ENCODE data around the gene B3GALT5. TPM values are rescaled to one million over a fixed set of nuclear protein-coding genes. Genes with fewer than 3 reads are reported as not detected.

The B3GALT5 gene
- total RNA-seq, 6 experiments from 2014 or later = 0.36 to 0.84 (median 0.68) TPM

DNA sequence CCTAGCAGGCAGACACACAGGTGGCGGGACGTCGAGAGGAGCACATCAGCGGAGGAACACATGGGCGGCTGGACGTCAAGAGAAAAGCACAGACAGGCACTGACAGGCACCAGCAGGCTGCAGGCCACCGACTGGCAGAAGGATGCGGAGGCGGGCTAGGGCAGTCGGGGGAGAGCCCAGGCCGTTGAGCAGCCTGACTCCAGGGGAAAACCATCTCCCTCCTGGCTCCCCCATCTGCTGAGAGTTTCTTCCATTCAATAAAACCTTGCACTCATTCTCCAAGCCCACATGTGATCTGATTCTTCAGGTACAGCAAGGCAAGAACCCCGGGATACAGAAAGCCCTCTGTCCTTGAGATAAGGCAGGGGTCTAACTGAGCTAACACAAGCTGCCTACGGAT lies 25.5 kb downstream of the B3GALT5 start:
- Mint-ChIP-seq H3K27me3 (ENCODE audit: insufficient read depth) (peaks cover 16% of the 10 kb centered on the region), H3K4me1 (ENCODE audit: low read depth) (peaks cover 47% of the 10 kb centered on the region), H3K4me3 (no peak overlapping the region), H3K9me3 (no peaks in the 10 kb centered on the region), H3K27ac (no peak overlapping the region), H3K36me3 (ENCODE audit: low read depth) (peaks cover 9% of the 10 kb centered on the region; the same call in 1 of the 2 replicates)
- TF ChIP-seq, protein P1, sequence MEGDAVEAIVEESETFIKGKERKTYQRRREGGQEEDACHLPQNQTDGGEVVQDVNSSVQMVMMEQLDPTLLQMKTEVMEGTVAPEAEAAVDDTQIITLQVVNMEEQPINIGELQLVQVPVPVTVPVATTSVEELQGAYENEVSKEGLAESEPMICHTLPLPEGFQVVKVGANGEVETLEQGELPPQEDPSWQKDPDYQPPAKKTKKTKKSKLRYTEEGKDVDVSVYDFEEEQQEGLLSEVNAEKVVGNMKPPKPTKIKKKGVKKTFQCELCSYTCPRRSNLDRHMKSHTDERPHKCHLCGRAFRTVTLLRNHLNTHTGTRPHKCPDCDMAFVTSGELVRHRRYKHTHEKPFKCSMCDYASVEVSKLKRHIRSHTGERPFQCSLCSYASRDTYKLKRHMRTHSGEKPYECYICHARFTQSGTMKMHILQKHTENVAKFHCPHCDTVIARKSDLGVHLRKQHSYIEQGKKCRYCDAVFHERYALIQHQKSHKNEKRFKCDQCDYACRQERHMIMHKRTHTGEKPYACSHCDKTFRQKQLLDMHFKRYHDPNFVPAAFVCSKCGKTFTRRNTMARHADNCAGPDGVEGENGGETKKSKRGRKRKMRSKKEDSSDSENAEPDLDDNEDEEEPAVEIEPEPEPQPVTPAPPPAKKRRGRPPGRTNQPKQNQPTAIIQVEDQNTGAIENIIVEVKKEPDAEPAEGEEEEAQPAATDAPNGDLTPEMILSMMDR (IDR thresholded peaks at IDR 0.05) = no peak
- DNase-seq = no peak

DNA sequence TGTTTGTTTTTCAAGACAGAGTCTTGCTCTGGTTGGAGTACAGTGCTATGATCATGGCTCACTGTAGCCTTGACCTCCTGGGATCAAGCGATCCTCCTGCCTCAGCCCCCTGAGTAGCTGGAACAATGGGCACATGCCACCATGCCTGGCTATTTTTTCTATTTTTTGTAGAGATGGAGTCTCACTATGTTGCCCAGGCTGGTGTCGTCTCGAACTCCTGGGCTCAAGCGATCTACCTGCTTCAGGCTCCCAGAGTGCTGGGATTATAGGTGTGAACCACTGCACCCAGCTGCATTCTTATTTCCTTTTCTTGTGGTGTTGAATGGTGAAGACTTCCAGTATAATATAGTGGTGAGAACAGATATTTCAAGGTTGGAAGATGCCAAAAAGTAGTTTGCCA lies 28.0 kb downstream of the B3GALT5 start:
- no peak for DNase-seq
- Mint-ChIP-seq H3K27ac (no peak overlapping the region), H3K4me3 (no peak overlapping the region), H3K4me1 (ENCODE audit: low read depth) (peaks cover 23% of the 10 kb centered on the region), H3K36me3 (ENCODE audit: low read depth) (peaks cover 6% of the 10 kb centered on the region; the same call in 1 of the 2 replicates), H3K9me3 (no peaks in the 10 kb centered on the region), H3K27me3 (ENCODE audit: insufficient read depth) (peaks cover 29% of the 10 kb centered on the region)
- TF ChIP-seq, protein P1 (IDR thresholded peaks at IDR 0.05) = no peak

DNA sequence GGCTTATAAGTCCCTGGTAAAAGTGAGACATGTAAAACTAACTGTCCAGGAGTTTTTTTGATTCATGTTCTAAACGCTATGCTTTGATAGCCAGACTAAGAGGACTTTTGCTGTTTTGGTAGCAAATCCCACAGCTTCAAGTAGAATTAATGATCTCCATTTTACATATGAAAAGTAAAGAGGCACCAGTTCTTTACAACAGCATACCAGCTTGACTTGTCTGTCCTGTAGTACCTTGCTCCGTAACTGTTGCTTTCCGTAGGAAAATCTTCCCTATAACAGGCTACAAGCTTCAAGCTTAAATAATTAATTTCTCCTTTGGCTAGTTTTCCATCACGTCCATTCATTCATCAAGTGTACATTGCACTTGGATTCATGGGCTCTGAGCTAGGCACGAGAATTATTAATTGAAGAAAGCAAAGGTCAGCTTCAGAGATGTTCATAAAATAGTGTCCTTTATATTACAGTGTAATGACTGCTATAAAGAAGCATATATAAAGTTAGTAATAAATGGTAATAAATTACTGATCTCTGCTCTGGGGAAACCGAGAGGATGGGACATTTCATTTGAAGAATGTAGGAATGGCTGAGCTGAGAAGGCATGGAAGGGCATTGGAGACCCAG lies 29.2 kb downstream of the B3GALT5 start:
- Mint-ChIP-seq H3K9me3 (no peaks in the 10 kb centered on the region), H3K27ac (no peak overlapping the region)

DNA sequence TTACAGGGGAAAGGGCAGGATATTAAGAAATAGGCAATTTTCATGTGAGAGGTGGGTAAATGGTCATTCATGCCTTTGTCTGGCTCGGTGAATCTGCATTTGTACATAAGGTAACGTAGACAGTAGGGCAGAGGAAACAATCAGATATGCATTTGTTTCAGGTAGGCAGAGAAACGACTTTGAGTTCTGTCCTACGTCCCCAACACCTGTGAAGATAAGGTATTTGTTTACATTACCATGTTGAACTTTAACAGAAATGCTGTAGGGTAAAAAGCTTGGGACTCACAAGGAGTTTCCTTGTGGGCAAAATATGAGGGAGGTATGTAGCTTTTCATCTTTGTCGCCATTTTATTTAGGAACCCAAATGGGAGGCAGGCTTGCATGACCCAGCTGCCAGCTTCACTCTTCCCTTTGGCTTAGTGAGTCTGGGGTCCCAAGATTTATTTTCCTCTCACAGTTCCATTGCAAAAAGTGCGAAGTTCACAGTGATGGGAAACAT lies 31.4 kb downstream of the B3GALT5 start:
- Mint-ChIP-seq H3K27ac (no peak overlapping the region), H3K4me3 (no peak overlapping the region), H3K36me3 (ENCODE audit: low read depth) (peaks cover 5% of the 10 kb centered on the region), H3K9me3 (no peaks in the 10 kb centered on the region), H3K27me3 (ENCODE audit: insufficient read depth) (peaks cover 24% of the 10 kb centered on the region), H3K4me1 (ENCODE audit: low read depth) (peaks cover 29% of the 10 kb centered on the region)
- no peak for DNase-seq
- TF ChIP-seq, protein P1 (IDR thresholded peaks at IDR 0.05) = no peak

More for the DNA sequence above, 29.2 kb downstream of the B3GALT5 start:
- Mint-ChIP-seq H3K36me3 (ENCODE audit: low read depth) (peaks cover 5% of the 10 kb centered on the region), H3K4me1 (ENCODE audit: low read depth) (peaks cover 21% of the 10 kb centered on the region), H3K27me3 (ENCODE audit: insufficient read depth) (peaks cover 29% of the 10 kb centered on the region), H3K4me3 (no peak overlapping the region)
- TF ChIP-seq, protein P1 (IDR thresholded peaks at IDR 0.05) = no peak
- no peak for DNase-seq

DNA sequence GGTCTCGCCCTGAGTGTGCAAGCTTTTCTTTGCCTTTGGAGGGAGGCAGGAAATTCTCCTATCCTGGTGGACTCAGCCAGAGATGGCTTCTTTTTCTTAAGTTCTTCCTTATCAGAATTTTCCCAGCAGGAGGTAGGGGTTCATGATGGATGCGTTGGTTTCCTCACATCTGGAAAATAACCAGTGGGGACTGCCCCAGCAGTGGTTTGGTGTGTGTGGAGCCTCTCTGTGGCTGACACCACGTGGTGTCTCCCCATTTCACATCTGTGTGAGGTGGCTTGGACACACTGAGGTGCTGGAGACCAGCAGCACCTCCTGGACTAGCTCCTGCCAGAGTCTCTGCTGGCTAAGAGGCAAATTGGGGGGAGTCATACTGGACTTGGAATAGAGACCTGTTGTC lies 32.6 kb downstream of the B3GALT5 start:
- peaks cover 5% of the 10 kb centered on the region for H3K36me3 Mint-ChIP-seq (ENCODE audit: low read depth)
- no peak for DNase-seq
- peaks cover 34% of the 10 kb centered on the region for H3K4me1 Mint-ChIP-seq (ENCODE audit: low read depth)
- no peak overlapping the region for H3K27ac Mint-ChIP-seq
- H3K4me3 Mint-ChIP-seq = no peak overlapping the region
- TF ChIP-seq, protein P1 (IDR thresholded peaks at IDR 0.05) = no peak
- no peaks in the 10 kb centered on the region for H3K9me3 Mint-ChIP-seq
- H3K27me3 Mint-ChIP-seq (ENCODE audit: insufficient read depth) = peaks cover 24% of the 10 kb centered on the region
